AG09309 (cell line): ENCODE results near the gene CSGALNACT2.

Source experiments
- DNase-seq: peaks from one replicate; pipeline ENCODE4 v3.0.0-alpha.2; 2010; ENCODE audit warnings: low read depth
- H3K4me3 ChIP-seq: 2 replicates; pipeline ENCODE4 v1.5.1; 2011; ENCODE audit warnings: mild to moderate bottlenecking, low read depth, low read length, moderate library complexity; ENCODE audit not compliant: control insufficient read depth
- CTCF ChIP-seq: IDR thresholded peaks from 2 replicates; pipeline ENCODE4 v1.5.1; 2011; ENCODE audit warnings: mild to moderate bottlenecking, low read depth, low read length, inconsistent platforms; ENCODE audit not compliant: insufficient read depth, control insufficient read depth; ENCODE audit errors: missing control alignments

CSGALNACT2 gene

DNA sequence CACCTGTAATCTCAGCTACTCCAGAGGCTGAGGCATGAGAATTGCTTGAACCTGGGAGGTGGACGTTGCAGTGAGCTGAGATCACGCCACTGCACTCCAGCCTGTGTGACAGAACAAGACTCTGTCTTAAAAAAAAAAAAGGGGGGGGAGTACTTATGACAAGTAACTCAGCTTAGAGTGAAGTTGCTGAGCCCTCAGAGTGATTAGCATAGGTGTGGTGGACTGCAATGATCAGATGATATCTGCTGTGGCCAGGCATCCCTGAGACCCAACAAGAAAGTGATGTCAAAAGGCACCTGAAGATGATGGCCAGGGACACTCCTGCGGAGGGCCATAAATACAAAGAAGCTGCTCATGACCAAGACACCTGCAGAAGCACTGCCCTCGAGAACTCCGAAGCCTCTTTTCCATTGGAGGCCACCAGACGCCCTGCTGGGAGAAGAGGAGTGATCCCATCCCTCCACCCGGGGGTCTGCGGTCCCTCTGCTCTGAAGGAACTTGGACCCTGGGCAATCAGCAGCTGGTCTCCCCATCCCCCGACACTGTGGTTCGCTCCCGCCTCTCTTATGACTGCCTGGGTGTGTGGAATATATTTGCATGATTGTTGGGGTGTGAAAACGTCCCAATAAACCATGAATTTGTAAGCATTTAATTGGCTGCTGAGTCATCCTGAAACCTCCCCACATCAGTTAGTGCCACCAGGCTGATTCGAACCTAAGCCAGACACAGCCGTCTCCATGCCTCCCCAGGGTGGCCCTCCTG, 82.6 kb downstream of the CSGALNACT2 start:
- no peak for TF ChIP-seq CTCF
- H3K4me3 ChIP-seq: no peak overlapping the region
- DNase-seq: no peak

GRCh38 chr10:43221419-43222209, 83.4 kb downstream of the CSGALNACT2 start:
- TF ChIP-seq CTCF: no peak
- H3K4me3 ChIP-seq: no peak overlapping the region
- no peak for DNase-seq

GRCh38 chr10:43222210-43222720, 84.0 kb downstream of the CSGALNACT2 start:
- H3K4me3 ChIP-seq: no peak overlapping the region
- no peak for TF ChIP-seq CTCF
- no peak for DNase-seq

- H3K4me3 ChIP-seq: no peak overlapping the region
- TF ChIP-seq CTCF: no peak
- DNase-seq: no peak
These were observed 84.8 kb downstream of the CSGALNACT2 start for GRCh38 chr10:43223056-43223455.

- no peak for DNase-seq
- H3K4me3 ChIP-seq: no peak overlapping the region
- no peak for TF ChIP-seq CTCF
These were observed 86.1 kb downstream of the CSGALNACT2 start for GRCh38 chr10:43224321-43224720.

- TF ChIP-seq CTCF: no peak
- H3K4me3 ChIP-seq: no peak overlapping the region
- DNase-seq: no peak
These were observed 87.0 kb downstream of the CSGALNACT2 start for GRCh38 chr10:43225004-43225786.
